Prostate gland (tissue), 2 donors: ENCODE results near the gene OSBP2.

Source experiments
- POLR2A ChIP-seq: fragments of 450-650 bp; IDR thresholded peaks from one replicate; pipeline ENCODE4 v1.6.1; 2016; ENCODE audit warnings: antibody characterized with exemption, mild to moderate bottlenecking
- TF ChIP-seq, protein P1 (sequence below), 4 experiments: fragments of 200-600 bp in 2 of 4; fragments of 450-650 bp in 2 of 4; sonication (generic) in 2 of 4; IDR thresholded peaks; 1 replicate in 3 of 4; 2 replicates in 1 of 4; pipeline ENCODE4 v1.5.1; 2016 to 2019; ENCODE audit warnings: antibody characterized with exemption in 4 of 4, mild to moderate bottlenecking in 2 of 4, moderate library complexity in 2 of 4

DNA sequence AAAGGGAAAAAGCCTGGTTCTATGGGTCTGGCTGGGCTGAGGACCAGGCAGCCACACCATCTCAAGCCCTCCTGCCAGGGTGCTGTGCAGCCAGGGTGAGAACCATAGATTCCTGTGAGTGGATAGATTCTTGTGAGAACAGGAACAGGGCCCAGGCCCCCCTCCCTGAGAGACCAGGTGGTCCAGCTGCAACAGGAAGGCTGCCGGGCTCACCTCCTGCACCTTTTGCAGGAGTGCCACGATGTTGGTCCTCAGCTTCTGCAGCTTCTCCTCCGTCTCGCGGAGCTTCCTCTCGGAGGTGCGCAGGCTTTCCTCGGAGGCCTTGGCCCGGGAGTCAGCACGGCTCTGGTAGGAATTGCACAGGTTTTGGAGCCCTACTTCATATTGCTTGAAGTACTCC lies 233.1 kb downstream of the OSBP2 start:
- TF ChIP-seq, protein P1, sequence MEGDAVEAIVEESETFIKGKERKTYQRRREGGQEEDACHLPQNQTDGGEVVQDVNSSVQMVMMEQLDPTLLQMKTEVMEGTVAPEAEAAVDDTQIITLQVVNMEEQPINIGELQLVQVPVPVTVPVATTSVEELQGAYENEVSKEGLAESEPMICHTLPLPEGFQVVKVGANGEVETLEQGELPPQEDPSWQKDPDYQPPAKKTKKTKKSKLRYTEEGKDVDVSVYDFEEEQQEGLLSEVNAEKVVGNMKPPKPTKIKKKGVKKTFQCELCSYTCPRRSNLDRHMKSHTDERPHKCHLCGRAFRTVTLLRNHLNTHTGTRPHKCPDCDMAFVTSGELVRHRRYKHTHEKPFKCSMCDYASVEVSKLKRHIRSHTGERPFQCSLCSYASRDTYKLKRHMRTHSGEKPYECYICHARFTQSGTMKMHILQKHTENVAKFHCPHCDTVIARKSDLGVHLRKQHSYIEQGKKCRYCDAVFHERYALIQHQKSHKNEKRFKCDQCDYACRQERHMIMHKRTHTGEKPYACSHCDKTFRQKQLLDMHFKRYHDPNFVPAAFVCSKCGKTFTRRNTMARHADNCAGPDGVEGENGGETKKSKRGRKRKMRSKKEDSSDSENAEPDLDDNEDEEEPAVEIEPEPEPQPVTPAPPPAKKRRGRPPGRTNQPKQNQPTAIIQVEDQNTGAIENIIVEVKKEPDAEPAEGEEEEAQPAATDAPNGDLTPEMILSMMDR (IDR thresholded peaks at IDR 0.05), result no peak
- no peak for TF ChIP-seq POLR2A
